Tibial nerve (tissue), 4 donors: ENCODE results near the gene KEL.

Source experiments
- CTCF ChIP-seq, 5 experiments: fragments of 200-600 bp in 3 of 5; fragments of 450-650 bp in 2 of 5; sonication (generic) in 3 of 5; IDR thresholded peaks; one replicate each; pipeline ENCODE4 v1.5.1; 2016 to 2019; ENCODE audit warnings: antibody characterized with exemption in 5 of 5, mild to moderate bottlenecking in 3 of 5, moderate library complexity in 2 of 5
- EP300 ChIP-seq, 2 donors: sonication (generic); formaldehyde crosslinking; IDR thresholded peaks; one replicate each; pipeline ENCODE4 v1.6.1; 2017; ENCODE audit warnings: antibody characterized with exemption in 2 of 2, mild to moderate bottlenecking in 1 of 2
- POLR2A ChIP-seq, 2 donors: fragments of 450-650 bp; IDR thresholded peaks; one replicate each; pipeline ENCODE4 v1.6.1; 2017; ENCODE audit warnings: antibody characterized with exemption in 2 of 2, mild to moderate bottlenecking in 2 of 2, moderate library complexity in 2 of 2

GRCh38 chr7:142896151-142896550 is 66.0 kb downstream of the KEL start:
- TF ChIP-seq CTCF (IDR thresholded peaks at IDR 0.05) (no peak), POLR2A (IDR thresholded peaks at IDR 0.05) (no peak), EP300 (IDR thresholded peaks at IDR 0.05) (no peak)
